Activated naive CD4-positive, alpha-beta T cell treated with Interleukin-2 at 50 U/mL for 16 hours (primary cell): ENCODE results near the gene SDCCAG8.
A peak's percentile ranks its signal among the peaks of the same experiment; 100 is the strongest.
"Not testable (repeated sequence)": the region's sequence is repeated elsewhere in the genome, so short reads cannot be mapped to it uniquely, and the experiment has no call there.

Source experiments
- DNase-seq: peaks from one replicate; pipeline ENCODE4 v3.0.0-alpha.2; 2020

Gene SDCCAG8

DNA sequence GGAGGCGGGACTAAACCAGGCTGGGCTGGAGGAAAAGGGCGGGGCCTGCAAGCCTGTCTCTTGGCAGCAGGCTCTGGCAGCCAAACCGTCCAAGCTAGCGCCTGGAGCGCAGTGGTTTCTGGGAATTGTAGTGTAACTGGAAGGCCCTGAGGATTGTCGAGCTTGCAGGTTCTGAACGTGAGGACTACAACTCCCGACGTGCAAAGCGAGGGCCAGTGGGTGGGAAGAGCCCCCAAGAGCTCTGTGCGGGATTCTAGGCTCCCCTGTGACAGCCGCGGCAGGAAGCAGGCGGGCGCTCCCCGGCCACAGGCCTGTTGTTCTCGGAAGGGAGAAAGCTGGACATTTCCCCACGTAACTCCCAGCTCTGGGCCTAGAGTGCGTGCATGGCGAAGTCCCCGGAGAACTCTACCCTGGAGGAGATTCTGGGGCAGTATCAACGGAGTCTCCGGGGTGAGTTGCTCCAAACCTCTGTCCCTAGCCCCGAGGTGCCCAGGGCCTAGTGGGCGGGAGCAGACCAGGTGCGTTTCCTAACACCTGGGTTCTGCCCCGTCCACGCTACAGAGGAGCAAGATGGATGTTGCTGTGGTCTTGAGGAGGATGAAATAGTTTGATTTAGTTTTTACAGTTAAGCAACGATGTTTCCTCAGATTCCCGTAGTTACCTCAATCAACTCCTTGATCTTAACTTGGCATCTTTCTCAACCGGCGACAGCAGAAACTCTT lies at the start of gene SDCCAG8:
TSS of gene SDCCAG8 (plus strand) at position 251 of the 722 bp plus-strand sequence. CDS start at position 384, 133 bp downstream.
- DNase-seq, result peak; percentile 93

DNA sequence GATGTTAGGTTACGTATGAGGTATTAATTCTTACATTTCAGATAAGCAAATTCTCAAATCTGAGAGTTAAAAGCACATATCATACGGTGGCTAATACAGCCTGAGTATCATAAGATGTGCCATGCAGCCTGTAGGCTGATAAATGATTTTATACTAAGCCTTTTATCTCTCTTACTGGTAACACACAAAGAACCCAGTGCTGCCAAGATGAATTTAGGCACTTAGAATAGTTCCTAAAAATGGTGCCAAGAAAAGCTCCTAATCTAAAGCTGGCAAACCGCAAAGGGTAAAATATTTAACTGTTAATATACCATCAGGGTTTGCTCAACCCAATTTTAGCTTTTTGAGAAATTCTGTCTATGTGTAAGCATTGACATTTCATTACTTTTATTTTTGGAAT lies 43.9 kb upstream of the SDCCAG8 start:
- DNase-seq, result not testable (repeated sequence)

DNA sequence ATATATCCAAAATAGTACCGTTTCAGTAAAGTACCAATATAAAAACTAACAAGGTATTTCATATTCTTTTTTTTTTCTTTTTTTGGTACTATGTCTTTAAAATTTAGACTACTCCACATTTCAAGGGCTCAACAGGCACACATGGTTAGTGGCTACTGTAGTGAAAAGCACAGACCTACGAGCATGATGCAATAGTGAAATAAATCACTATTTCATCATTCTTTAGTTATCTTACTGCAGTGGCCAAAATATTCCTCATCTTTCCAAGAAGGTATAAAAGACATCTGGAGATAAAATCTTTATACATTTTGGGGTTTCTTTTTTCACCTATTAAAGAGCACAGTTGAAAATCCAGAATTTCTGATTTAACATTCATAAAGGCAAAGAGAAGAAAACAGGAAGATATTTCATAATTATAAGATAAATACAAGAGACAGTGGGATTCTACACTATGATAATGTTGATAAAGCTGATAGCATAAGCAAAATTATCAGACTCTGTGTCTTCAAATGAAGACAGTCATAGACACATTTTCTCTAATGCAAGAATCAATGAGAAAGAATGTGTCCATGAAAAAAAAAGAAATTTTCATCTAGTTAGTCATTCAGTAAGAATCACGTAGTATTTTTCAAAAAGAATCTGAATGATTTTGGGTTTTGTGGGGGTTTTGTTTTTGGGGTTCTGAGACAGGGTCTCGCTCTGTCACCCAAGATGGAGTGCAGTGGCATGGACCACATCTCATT lies 42.6 kb upstream of the SDCCAG8 start:
- no peak for DNase-seq

DNA sequence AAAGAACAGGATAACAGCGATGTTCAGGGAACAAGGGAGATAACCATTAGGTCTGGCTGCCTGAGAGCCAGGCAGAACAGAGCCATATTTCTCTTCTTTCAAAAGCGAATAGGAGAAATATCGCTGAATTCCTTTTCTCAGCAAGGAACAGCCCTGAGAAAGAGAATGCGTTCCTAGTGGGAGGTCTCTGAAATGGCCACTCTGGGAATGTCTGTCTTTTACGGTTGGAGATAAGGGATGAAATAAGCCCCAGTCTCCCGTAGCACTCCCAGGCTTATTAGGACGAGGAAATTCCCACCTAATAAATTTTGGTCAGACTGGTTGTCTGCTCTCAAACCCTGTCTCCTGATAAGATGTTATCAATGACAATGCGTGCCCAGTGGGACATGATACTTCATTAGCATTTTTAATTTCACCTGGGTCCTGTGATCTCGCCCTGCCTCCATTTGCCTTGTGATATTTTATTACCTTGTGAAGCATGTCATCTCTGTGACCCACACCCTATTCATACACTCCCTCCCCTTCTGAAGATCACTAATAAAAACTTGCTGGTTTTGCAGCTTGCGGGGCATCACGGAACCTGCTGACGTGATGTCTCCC lies 40.5 kb upstream of the SDCCAG8 start:
- not testable (repeated sequence) for DNase-seq

DNA sequence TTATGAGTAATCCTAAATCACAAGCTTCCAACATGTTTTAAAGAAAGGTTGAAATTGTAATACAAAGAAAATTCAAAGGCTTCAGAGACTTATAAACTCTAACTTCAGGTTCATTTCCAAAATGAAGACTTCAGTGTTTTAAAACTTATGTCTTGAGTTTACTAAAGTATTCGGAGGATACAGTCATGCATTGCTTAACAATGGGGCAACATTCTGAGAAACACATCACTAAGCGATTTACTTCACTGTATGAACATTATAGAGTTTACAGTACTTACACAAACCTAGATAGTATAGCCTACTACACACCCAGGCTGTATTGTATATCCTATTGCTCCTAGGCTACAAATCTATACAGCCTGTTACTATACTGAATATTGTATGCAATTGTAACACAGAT lies 39.1 kb upstream of the SDCCAG8 start:
- no peak for DNase-seq

DNA sequence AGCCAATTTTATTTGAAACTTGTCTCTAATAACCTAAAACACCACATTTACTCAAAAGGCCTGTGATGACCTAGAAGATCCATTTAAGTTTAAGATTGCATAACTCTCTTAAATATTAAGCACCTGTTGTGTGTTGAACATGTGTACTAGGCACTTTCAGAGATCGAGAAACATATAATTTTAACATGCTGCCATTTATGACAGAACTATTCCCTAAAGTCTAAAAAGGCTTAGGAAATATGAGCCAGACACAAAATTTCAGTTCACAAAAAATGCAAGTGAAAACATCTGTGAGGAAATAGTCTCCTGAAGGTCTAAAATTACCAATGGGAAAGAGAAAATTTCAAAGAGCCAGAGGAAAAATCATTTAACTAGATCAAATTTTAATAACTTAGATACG lies 38.5 kb upstream of the SDCCAG8 start:
- no peak for DNase-seq

DNA sequence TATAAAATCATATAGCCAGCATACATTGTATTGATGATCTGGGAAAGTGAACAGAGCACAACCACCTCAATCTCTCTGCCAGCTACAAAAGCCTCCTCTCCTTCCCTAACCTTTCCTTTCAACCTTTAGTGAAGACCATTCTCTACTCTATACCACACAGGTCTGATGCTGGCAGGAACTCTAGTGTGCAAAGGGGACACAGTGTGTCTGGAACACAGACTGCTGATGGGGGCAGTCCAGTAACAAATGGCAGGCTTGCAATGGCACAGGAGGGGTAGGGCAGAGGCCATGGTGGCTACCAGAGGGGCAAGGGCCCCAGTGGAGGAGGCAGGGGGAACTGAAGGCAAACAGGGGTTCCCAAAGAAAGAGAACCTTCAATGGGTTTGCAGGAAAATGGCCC lies 37.8 kb upstream of the SDCCAG8 start:
- no peak for DNase-seq

DNA sequence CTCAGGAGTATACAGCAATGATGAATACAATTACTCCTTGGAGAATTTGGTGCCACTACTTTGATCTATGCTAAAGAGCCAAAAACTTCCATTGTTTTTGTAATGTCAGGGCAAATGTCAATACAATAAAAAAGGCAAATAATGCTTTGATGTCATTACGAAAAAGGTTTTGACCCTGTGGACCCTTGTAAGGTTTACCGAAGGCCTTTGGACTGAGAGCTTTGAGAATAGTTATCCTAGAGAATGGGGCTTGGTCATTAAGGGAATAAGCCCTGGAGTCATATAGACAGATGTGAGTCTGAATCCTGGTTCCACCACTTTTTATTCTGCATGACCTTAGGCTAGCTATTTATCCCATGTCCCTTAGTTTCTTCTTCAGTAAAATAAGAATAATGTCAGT lies 28.2 kb upstream of the SDCCAG8 start:
- no peak for DNase-seq

DNA sequence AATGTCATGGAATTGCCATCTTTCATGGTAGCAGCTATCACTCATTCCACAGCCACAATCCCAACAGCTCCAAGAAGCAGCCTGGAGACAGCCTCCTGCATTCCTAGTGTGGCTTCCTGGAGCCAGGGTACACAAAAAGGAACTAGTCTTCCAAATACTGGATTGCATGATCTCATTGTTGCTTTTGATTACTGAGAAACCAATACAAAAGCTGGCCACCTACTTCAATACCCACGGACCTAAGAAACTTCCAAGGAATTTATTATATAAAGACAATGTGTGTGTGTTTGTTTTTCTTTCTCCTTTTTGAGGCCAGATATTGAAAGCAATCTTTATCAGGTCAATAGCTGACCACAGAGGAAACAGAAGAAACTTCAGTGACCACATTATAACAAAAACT lies 26.3 kb upstream of the SDCCAG8 start:
- no peak for DNase-seq

DNA sequence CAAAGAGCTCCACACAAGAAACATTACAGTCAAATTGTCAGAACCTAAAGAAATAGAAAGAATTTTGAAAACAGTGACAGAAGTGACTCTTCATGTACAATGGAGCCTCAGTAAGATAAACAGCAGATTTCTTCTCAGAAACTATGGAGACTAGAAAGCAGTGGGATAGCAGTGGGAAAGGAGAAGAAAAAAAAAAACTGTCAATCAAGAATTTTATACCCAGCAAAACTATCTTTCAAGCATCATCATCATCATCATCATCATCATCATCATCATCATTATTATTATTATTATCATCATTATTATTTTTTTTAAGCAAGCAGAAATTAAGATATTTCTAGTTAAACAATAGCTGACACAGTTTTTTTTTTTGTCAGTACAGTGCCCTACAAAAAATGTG lies 24.9 kb upstream of the SDCCAG8 start:
- DNase-seq, result no peak

DNA sequence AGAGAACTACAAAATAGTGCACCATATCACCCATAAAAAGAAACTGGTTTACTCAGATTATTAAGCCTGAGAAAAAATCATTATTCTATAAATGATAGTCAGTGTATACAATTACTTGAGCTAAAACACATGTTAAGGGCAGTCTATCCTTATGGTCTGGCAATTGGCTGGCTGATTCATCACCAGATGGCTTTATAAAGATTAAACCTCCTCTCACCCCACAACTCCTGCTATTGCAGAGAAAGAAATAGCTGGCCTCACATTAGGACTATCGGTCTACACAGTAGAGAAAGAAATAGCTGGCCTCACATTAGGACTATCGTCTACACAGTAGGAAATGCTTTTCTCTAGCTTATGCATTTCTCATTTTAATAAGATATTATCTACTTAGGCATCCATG lies 21.9 kb upstream of the SDCCAG8 start:
- DNase-seq, result no peak

DNA sequence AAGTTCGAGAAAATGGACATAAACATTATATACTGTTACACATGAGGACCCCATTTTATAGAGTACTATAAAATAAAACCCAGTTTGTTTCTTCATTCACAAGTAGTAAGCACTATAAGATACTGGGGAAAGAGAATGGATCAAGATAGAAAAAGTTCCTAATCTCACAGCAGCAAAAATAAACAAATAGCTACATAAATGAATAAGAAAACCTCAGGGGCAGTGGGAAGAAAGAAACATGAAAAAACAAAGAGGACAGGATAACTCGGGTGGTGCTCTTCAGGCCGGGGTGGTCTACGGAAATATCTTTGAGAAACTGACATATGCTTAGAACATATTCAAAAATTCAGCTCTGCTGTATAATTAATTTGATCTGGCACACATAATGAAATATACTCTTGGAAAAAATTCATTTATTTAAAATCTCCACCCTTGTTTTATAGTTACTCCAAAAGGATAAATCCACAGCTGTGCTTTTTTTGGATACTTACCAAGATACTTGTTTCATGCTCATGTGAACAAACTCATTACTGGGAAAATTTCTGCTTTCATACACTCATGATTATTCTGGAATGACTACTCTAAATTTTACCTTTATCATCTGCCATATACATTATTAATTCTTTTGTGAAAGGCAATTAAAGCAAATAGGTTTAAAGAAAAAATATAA lies 20.7 kb upstream of the SDCCAG8 start:
- no peak for DNase-seq

DNA sequence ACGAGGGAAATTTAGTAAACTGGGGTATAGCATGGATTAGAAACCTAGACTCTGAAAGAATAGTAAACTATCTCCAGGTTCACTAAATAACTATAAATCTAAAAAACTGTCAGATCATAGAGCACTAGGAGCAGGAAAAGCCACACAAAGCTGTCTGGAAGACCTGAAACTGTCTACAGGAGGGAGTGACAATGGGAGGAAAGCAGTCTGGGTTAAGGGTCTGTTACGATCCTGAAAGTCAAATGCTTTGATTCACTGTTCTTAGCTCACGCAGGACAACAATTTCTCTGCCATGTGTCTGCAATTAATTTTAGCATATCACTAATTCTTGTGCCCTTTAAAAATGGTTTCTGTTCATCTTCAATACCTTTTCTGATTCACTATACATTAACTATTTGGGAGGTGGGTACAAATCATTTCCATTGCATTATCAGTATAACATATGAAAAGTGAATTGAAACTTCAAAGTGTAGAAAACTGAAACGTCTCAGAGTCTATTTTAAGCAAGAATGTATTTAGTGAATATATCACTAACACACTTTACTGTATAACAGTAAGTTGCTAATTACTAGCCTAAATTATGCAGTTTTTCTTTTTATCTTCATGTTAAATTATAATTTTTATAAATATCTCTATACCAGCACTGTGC lies 19.1 kb upstream of the SDCCAG8 start:
- DNase-seq, result no peak

DNA sequence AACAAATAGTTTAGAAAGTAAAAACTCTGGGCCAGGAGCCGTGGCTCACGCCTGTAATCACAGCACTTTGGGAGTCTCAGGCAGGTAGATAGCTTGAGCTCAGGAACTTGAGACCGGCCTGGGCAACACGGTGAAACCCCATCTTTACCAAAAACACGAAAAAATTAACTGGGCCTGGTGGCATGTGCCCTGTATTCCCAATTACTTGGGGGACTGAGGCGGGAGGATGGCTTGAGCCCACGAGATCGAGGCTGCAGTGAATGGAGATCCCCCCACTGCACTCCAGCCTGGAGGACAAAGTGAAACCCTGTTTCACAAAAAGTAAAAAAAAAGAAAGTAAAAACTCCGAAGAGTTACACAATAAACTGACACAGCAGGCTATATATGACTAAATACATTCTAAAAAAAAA lies 11.4 kb upstream of the SDCCAG8 start:
- DNase-seq, result no peak

DNA sequence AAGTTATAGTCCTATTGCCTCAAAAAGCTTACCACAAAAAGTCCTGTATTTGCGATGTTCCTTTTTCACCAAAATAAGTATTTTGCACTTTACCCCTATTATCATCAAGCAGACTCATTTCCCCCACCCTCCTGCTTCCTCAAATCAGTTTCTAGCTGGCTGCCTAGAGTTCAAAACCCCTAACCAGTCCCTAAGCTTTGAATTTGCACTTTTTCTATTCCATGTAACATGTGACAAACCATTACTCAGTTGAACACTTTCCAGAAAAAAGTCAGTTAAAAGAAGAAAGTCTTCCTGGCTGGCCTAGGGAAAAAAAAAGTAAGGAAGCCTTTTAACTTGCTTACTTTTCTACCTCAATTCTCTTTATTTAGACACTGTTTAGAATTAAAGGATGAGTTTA lies 8.9 kb upstream of the SDCCAG8 start:
- DNase-seq, result no peak

DNA sequence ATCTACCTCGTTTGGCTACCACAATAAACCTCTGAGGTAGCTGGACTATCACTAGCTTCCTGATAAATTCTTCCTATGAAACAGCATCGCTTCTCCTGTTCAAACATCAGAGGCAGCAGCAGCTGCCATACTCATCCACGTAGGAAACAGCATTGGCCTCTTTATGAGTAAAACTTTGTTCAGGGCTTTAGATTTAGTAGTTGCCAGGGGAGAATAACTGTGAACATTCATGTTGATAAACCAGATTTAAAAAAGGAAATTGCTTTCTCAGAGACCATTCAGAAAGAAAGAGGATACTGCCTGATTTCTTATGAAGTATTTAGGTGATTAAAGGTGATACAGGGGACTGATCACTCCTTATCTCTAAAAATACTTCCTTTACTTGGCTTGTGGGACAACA lies 7.9 kb upstream of the SDCCAG8 start:
- no peak for DNase-seq

DNA sequence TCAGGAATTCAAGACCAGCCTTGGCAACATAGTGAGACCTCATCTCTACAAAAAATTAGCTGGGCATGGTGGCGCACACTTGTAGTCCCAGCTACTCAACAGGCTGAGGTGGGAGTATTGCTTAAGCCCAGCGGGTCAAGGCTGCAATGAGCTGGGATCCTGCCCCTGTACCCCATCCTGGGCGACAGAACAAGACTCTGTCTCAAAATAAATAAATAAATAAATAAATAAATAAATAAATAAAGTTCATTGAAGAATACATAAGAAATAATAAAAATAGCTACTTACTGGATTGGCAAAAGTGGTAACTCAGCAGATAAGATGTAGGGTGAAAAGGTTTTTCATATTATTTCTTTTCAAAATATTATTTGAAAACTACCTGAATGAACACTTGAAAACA lies 6.6 kb upstream of the SDCCAG8 start:
- no peak for DNase-seq

DNA sequence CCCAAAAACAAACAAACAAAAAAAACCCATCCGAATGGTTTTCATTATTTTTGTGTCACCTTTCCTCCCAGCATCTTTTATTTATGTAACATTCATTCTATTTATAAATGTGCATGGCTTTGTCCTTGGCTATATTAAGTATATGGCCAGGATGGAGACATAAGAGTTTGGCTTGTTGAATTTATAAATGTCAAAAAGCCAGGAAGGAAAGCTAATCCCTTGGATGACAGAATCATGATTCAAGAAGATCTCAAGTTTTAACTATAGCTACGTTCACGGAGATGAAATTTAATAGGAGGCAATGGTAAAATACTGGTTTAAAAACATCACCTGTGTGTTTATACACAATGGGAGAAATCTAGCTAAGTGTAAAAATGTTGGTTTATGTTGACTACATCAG lies 5.7 kb upstream of the SDCCAG8 start:
- DNase-seq, result no peak

DNA sequence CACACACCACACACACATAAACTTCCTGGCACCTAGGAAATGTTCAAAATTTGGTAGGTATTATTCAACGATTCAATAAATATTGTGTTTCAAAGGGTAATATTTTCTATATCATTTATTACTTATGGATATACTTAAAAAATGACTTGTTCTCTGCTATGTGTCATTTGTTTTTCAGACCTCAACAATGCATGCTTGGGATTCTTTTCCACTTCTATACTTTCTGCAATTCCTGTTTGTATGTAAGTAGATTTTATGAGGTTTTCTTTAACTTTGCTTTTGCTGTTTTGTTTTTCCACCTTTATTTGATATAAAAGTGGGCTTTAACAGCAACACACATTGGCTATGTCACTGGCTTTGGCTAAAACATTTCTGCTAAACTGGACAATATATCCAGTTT lies 4.3 kb upstream of the SDCCAG8 start:
- no peak for DNase-seq

DNA sequence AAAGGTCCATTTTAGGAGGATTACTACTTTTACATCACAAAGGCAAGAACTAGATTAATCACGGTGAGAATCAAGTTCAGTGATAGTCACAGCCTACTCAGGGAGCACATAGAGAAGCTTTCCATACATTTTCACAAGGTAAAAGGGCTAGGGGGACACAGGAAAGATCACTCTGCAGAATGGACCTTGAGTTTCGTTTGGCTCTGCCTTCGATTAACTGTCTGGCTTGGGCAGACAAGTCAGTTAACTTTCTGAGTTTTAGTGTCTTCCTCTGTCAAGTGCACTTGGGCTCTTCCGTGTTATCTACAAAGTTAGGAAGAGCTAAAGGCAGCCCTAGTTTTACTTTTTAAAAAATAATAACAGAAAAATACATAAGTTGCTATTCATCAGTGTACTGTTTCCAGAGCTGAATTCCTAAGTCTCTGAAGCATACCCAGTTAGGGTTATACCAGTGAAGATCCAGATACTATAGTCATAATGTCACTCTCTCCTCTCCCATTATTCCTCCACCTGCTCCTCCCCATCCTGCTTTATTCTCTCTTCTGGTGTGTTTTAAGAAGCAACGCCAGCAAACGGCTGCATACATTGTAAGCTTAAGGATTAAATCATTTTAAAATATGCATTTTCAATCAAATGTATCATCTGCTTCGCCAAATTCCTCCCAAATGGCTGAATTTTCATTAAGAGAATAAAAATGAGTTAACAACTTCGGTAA lies 2.5 kb upstream of the SDCCAG8 start:
- DNase-seq, result no peak

DNA sequence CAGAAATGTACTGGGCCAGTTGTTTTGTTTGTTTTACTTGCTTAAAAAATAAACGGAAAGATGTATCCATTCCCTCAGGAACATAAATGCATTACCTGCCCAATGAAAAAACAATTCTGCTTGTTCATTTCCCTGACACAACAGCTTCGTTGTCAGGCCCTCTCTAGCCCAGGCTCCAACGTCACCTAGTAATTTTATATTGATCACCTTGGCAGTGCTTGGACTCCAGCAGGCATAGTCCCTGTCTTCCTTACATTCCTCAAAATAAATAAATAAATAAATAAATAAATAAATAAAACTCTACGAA lies 2.0 kb upstream of the SDCCAG8 start:
- DNase-seq, result no peak

DNA sequence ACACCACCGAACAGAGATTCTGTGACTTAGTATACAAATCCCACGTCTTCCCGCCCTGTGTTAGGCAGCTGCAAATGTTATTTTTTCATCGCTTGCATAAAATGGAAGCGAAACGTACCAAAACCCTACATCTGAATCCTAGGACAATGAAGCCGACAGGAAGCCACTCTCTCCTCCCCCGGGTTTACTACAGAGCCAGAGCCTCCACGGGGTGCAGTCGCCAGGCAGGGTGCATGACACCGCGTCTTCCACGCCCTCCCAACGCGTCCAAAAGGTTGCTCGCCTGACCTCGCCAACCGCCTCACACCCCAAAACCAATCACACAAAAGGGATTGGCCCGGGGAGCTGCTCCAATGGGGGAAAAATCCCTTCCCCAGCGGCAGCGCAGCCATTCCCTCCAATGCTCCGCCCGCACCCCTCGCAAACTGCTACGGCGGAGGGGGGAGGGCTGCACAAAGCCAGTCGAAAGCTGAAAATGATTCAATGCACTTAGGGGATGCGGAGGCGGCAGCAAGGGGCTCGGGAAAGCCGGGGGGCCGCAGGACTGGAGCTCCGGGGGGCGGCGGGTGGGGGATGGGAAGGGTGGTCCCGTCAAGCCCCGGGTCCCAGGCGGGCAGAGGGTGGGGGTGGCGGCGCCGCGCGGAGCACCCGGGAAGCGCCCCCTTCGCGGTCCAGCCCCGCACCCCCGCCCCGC lies 1.5 kb upstream of the SDCCAG8 start:
- DNase-seq, result peak; percentile 69
